CD4-positive, alpha-beta T cell treated with Interleukin-12 subunit alpha and Interleukin-12 subunit beta, for 1 hour (primary cell): ENCODE results near the gene WDR72.
"Not testable (repeated sequence)": the region's sequence is repeated elsewhere in the genome, so short reads cannot be mapped to it uniquely, and the experiment has no call there.

Experiments used
- DNase-seq: peaks from one replicate; pipeline ENCODE4 v3.0.0-alpha.2; 2020

Gene WDR72

DNA sequence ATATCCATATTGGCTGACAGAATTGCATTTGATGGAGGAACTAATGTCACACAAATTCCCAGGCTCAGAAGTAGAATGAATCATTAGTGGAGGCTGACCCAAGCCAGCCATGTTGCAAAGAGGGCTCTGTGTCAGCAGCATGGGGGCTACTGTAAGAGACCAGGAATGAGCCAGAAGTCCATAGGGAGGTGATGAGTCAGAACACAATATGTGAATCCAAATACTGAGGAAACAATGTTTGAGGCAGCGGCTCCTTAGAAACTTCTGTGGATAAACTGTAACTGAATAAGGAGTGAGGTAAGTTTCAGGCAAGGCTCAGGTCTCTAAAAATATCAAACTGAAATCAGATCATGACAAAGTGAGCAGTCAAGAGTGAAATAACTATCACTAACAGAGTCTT lies 170.7 kb downstream of the WDR72 start:
- DNase-seq: no peak

GRCh38 chr15:53586799-53587198 lies 172.7 kb downstream of the WDR72 start:
- no peak for DNase-seq

DNA sequence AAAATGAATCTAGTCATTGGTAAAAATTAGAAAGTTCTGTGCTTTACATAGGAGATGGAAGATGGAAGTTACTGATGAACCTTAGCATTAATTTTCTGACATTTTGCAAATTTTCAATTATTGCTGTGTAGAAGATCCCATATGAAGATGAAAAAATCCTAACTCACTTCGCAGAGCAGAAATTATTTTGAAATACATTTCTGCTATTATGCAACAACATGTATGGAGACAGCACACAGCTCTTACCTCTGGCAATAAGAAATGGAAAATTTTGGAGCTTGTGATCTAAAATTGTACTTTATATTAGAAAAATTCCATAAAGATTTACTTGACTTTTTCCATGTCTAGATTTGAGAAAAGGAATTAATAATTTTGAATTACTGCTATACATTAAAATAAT lies 177.9 kb downstream of the WDR72 start:
- DNase-seq: no peak

- no peak for DNase-seq
Measured at GRCh38 chr15:53580366-53580765, 179.1 kb downstream of the WDR72 start.

DNA sequence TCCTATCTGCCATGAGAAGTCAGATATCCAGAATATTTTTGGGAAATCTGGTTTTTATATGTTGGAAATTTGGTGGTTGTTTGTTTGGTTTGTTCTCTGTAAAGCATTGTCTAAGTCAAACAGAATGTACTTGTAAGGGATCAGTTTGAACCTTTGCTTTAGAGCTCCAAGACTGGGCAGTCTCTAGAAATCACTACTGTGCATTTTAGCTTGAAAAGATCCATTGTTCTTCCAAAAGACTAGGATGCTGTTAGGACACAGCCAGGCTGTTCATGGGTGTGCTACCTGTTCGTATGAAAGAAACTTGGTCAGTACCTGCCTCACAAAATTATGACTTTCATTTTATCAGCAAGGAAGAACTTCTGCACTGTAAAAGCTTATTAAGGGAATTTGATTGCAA lies 182.6 kb downstream of the WDR72 start:
- no peak for DNase-seq

DNA sequence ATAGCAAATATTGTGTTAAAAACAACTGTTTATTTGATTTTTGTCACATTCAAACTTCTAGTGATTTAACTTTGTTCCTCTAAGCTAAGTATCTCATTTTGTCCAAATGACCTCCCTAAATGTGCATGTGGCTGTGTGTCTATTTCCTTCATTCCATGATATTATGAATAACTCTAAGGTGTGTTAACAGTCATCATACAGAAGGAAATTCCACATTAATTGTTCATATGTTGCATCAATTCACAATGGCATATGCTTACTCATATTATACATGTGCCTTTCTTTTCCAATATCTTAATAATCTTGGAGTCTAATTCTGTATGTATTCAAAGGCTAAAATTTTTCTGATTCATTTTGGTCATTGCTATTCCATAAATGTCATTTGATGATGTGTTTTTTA lies 186.4 kb downstream of the WDR72 start:
- no peak for DNase-seq

- no peak for DNase-seq
Measured at GRCh38 chr15:53569751-53570480, 189.5 kb downstream of the WDR72 start.

GRCh38 chr15:53566912-53567311 lies 192.6 kb downstream of the WDR72 start:
- DNase-seq: no peak

GRCh38 chr15:53565721-53566120 lies 193.7 kb downstream of the WDR72 start:
- DNase-seq: no peak

GRCh38 chr15:53564647-53565046 lies 194.8 kb downstream of the WDR72 start:
- no peak for DNase-seq

- DNase-seq: no peak
Measured at GRCh38 chr15:53563627-53564026, 195.8 kb downstream of the WDR72 start.

GRCh38 chr15:53559364-53560277 lies 199.8 kb downstream of the WDR72 start:
- DNase-seq: no peak

- no peak for DNase-seq
Measured at GRCh38 chr15:53558384-53558783, 201.1 kb downstream of the WDR72 start.

- no peak for DNase-seq
Measured at GRCh38 chr15:53555226-53555625, 204.2 kb downstream of the WDR72 start.

DNA sequence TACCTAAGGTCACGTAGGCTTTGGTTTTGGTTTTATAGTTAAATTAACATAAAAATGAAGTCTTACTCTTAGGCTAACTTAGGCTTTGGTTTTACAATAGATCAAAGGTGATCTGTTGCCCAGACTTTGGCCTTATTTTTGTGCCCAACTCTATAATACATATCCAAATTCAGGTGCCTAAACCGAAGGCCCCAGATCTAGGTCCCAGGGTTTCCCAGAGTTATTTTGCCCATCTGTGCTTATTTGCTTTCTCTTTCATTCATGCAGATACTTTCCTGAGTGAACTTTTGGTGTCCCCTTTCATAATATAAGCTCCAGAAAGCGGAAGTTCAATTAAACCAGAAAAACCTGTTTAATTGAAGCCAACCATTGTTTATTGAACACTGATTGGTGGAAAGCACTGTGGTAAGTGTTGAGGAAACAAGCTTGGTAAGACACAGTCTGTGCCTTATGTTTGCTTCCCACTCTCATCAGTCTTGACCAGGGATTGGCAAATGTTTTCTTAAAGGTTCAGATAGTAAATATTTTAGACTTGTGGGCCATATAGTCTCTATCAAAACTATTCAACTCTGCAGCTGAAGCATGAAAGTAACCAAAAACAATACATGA lies 209.7 kb downstream of the WDR72 start:
- no peak for DNase-seq

GRCh38 chr15:53548236-53548635 lies 211.2 kb downstream of the WDR72 start:
- DNase-seq: no peak

- not testable (repeated sequence) for DNase-seq
Measured at GRCh38 chr15:53540626-53541300, 218.7 kb downstream of the WDR72 start.

- DNase-seq: no peak
Measured at GRCh38 chr15:53539878-53540277, 219.6 kb downstream of the WDR72 start.

- DNase-seq: no peak
Measured at GRCh38 chr15:53536479-53537120, 222.9 kb downstream of the WDR72 start.

DNA sequence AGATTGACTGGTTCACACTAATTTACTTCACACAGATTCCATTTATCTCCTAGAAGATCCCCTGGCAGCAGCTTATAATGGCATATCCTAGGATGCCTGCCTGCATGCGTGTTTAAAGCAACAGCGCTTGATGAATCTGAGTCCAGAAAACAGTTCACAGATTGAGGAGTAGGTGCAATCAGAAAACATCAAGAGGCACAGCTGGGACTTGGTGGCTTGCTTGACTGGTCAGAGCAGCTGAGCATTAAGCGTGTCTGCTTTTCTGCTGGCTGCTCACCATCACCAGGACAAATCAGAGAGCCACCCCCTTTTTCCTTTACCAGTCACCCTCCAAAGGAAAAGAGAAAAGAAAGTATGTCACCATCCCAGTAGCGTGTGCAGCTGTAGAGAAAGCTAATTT lies 223.6 kb downstream of the WDR72 start:
- no peak for DNase-seq

DNA sequence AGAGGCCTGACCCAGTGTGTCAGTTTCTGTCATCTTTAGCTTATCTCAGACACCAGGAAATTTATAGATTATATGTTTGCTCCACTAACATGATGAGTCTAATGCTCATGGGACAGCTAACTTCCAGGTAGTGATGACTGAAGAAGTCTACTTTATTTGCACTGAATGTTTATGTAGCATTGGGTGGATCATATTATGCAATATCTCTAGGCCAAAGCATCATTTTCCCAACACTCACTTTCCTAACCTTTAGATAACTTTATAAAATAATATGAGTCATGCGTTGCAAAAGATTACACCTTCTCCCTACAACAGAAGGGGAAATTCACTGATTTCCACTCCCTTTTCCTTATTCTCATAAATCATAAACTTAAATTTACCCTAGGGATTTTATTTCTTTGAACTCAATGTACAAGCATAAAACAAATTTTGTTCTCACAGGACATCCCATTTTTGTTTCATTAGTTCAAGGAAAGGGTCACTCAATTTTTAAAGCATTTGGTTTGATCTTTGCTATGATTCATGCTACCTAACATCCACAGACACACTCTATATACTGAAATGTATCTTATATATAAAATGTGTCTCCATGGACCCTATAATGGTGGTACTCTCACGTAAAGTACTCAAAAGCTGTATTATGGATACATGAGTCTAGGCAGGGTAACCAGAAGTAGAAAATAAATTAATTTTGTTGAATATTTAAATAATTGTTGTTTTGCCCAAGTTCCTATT lies 225.2 kb downstream of the WDR72 start:
- DNase-seq: no peak

GRCh38 chr15:53530761-53531160 lies 228.7 kb downstream of the WDR72 start:
- no peak for DNase-seq
